ENCODE measurements around the gene NKX2-4. TPM values are rescaled to one million over a fixed set of nuclear protein-coding genes. Genes with fewer than 3 reads are reported as not detected.

Gene NKX2-4
- total RNA-seq, 1 experiment from 2014 or later = 0.15 TPM

GRCh38 chr20:21433329-21433890 lies 36.1 kb upstream of the NKX2-4 start:
- no peaks in the 10 kb centered on the region for H3K27me3 ChIP-seq (ENCODE audit: insufficient read depth, low read length)
- H2AK5ac ChIP-seq (ENCODE audit: insufficient read length, low read length) = no peak overlapping the region
- H3K79me2 ChIP-seq (ENCODE audit: insufficient read depth, low read length) = no peaks in the 10 kb centered on the region
- H3K14ac ChIP-seq (ENCODE audit: insufficient read depth, low read length) = no peak overlapping the region
- peaks cover 3% of the 10 kb centered on the region; the same call in 1 of the 2 replicates for H3K4me1 ChIP-seq (ENCODE audit: insufficient read depth, low read length)
- H3K9ac ChIP-seq (ENCODE audit: extremely low read depth, insufficient read length, low read length) = no peak overlapping the region
- H3T11ph ChIP-seq (ENCODE audit: low read length) = no peak overlapping the region
- H3K27me3 Mint-ChIP-seq (ENCODE audit: low read depth) = peaks cover 6% of the 10 kb centered on the region
- WGBS (ENCODE audit: extremely low coverage, insufficient read length, low lambda C conversion rate) = no CpG with 5 or more reads among the region's 2 CpGs
- no peaks in the 10 kb centered on the region for H3K23me2 ChIP-seq (ENCODE audit: insufficient read length, low read depth, low read length, poor library complexity, severe bottlenecking)
- no peak overlapping the region for H3K4me3 Mint-ChIP-seq
- no peak overlapping the region for H4K8ac ChIP-seq (replicated peaks; ENCODE audit: insufficient read length, low read depth, low read length)
- no peak overlapping the region for H3K23ac ChIP-seq (ENCODE audit: insufficient read length, low read depth, low read length)
- no peaks in the 10 kb centered on the region for H3K79me1 ChIP-seq (ENCODE audit: insufficient read depth, low read depth, low read length, poor library complexity, severe bottlenecking)
- no peak overlapping the region for H2BK5ac ChIP-seq (ENCODE audit: insufficient read length, low read length)
- no peaks in the 10 kb centered on the region for H3K9me3 ChIP-seq (ENCODE audit: control insufficient read depth, low read depth, low read length)
- no peak overlapping the region for H2BK12ac ChIP-seq (ENCODE audit: insufficient read length, low read depth, low read length)
- H3K9me3 Mint-ChIP-seq = no peaks in the 10 kb centered on the region
- no peak overlapping the region for H3K27ac ChIP-seq (ENCODE audit: insufficient read length, low read depth, low read length)
- no peak for DNase-seq
- no peak for TF ChIP-seq CTCF (conservative IDR thresholded peaks at IDR 0.05)
- no peak overlapping the region for H3K56ac ChIP-seq (ENCODE audit: insufficient read length, low read depth, low read length)
- H2AFZ ChIP-seq (ENCODE audit: low read length) = no peak overlapping the region
- no peak overlapping the region for H2BK15ac ChIP-seq (ENCODE audit: low read depth, low read length)
- H4K5ac ChIP-seq (ENCODE audit: insufficient read length, low read depth, low read length) = no peak overlapping the region
- peaks cover 6% of the 10 kb centered on the region in 2 experiments for H3K4me1 Mint-ChIP-seq
- H4K91ac ChIP-seq (ENCODE audit: insufficient read length, low read depth, low read length) = no peak overlapping the region
- no peak overlapping the region for H3K4me2 ChIP-seq (ENCODE audit: insufficient read depth, insufficient read length, low read length)
- H3K18ac ChIP-seq (ENCODE audit: insufficient read length, low read depth, low read length) = no peak overlapping the region
- H3K4ac ChIP-seq (ENCODE audit: low read depth, low read length) = no peak overlapping the region
- H3K27ac Mint-ChIP-seq = no peak overlapping the region
- H3K36me3 Mint-ChIP-seq (ENCODE audit: insufficient read depth in 1 of 3, low read depth in 3 of 3) = no peaks in the 10 kb centered on the region
- H4K20me1 ChIP-seq (ENCODE audit: control insufficient read depth, insufficient read depth, insufficient read length) = no peaks in the 10 kb centered on the region
- H2BK120ac ChIP-seq (ENCODE audit: low read depth, low read length, poor library complexity, severe bottlenecking) = no peak overlapping the region
- H2BK20ac ChIP-seq (ENCODE audit: low read depth, low read length, poor library complexity, severe bottlenecking) = no peak overlapping the region

Measured in H9 (cell line).